GM23248 (cell line): Measurements from ENCODE around the gene PIR. TPM values are rescaled to one million over a fixed set of nuclear protein-coding genes. Genes with fewer than 3 reads are reported as not detected.

ENCODE experiments used
- DNase-seq: peaks from one replicate; pipeline ENCODE4 v3.0.0-alpha.2; 2015
- H2AFZ ChIP-seq: fragments of 200-600 bp; sonication (generic); 2 replicates; pipeline ENCODE4 v1.6.1; 2016; ENCODE audit warnings: antibody characterized with exemption
- H3F3A ChIP-seq: fragments of 200-600 bp; sonication (generic); 2 replicates; pipeline ENCODE4 v1.6.1; 2016; ENCODE audit warnings: mild to moderate bottlenecking, antibody characterized with exemption, mixed run types; ENCODE audit not compliant: insufficient read depth
- H3K27ac ChIP-seq: fragments of 200-600 bp; sonication (generic); 2 replicates; pipeline ENCODE4 v1.5.1; 2016; ENCODE audit warnings: mild to moderate bottlenecking
- H3K27me3 ChIP-seq: fragments of 200-600 bp; sonication (generic); replicated peaks from 2 replicates; pipeline ENCODE4 v1.6.1; 2016; ENCODE audit warnings: mild to moderate bottlenecking; ENCODE audit not compliant: insufficient read depth
- H3K36me3 ChIP-seq: fragments of 200-600 bp; sonication (generic); 2 replicates; pipeline ENCODE4 v1.6.1; 2016; ENCODE audit warnings: low read depth, mild to moderate bottlenecking
- H3K4me1 ChIP-seq: fragments of 200-600 bp; sonication (generic); 2 replicates; pipeline ENCODE4 v1.6.1; 2016; ENCODE audit warnings: mild to moderate bottlenecking; ENCODE audit not compliant: insufficient read depth
- H3K4me2 ChIP-seq: fragments of 200-600 bp; sonication (generic); one replicate; pipeline ENCODE4 v1.6.1; 2016; ENCODE audit warnings: mild to moderate bottlenecking; ENCODE audit not compliant: unreplicated experiment
- H3K4me3 ChIP-seq: fragments of 200-600 bp; sonication (generic); 2 replicates; pipeline ENCODE4 v1.5.1; 2016; ENCODE audit warnings: mild to moderate bottlenecking
- H3K79me2 ChIP-seq: fragments of 200-600 bp; sonication (generic); 2 replicates; pipeline ENCODE4 v1.6.1; 2016; ENCODE audit warnings: mild to moderate bottlenecking; ENCODE audit not compliant: insufficient read depth
- H3K9ac ChIP-seq: fragments of 200-600 bp; sonication (generic); 2 replicates; pipeline ENCODE4 v1.6.1; 2016; ENCODE audit warnings: mild to moderate bottlenecking
- H3K9me2 ChIP-seq: fragments of 200-600 bp; sonication (generic); 2 replicates; pipeline ENCODE4 v1.6.1; 2016; ENCODE audit warnings: mixed run types, mild to moderate bottlenecking, moderate library complexity; ENCODE audit not compliant: insufficient read depth
- H3K9me3 ChIP-seq: fragments of 200-600 bp; sonication (generic); one replicate; pipeline ENCODE4 v1.6.1; 2017; ENCODE audit warnings: low read depth
- H4K20me1 ChIP-seq: fragments of 200-600 bp; sonication (generic); 2 replicates; pipeline ENCODE4 v1.6.0; 2016; ENCODE audit not compliant: insufficient read depth
- EZH2 ChIP-seq: fragments of 200-600 bp; sonication (generic); IDR thresholded peaks from 2 replicates; pipeline ENCODE4 v1.6.1; 2018; ENCODE audit warnings: antibody characterized with exemption, mild to moderate bottlenecking; ENCODE audit not compliant: insufficient read depth, poor library complexity, severe bottlenecking
- EZH2phosphoT487 ChIP-seq: fragments of 200-600 bp; sonication (generic); IDR thresholded peaks from 2 replicates; pipeline ENCODE4 v1.6.1; 2018; ENCODE audit warnings: antibody characterized with exemption, moderate library complexity, mild to moderate bottlenecking, low read depth; ENCODE audit not compliant: insufficient read depth
- WGBS, 2 experiments: methylation state at CpG; one replicate each; pipeline ENCODE4 v1.1.6; 2015 to 2017; ENCODE audit warnings: low lambda C conversion rate in 2 of 2, low coverage in 1 of 2; ENCODE audit errors: missing lambda C conversion rate in 2 of 2; 5-methylcytosine and 5-hydroxymethylcytosine counted together
- in situ Hi-C: fragments of 300-500 bp; cut with MboI; formaldehyde crosslinking; loops from 2 replicates; pipeline ENCODE4 v1.15.0; 2020
- polyA plus RNA-seq: library from polyadenylated mRNA; unstranded; fragments of >200 nt; fragmentation: Nextera tagmentation; extraction: Ambion mirVana; gene quantifications from 2 replicates; pipeline ENCODE4 v1.2.1, GENCODE V29; 2016
- total RNA-seq: library from RNA; depleted of rRNA; stranded (reverse); fragments of >200 nt; shearing (Covaris generic); gene quantifications from 2 replicates; pipeline ENCODE4 v1.2.3, GENCODE V29; 2014

Gene PIR
- total and polyA plus RNA-seq, 2 experiments from 2014 or later = 1.7 to 5.9 TPM

GRCh38 chrX:15416133-15416993 is 76.8 kb downstream of the PIR start:
- Histone ChIP-seq H3K9me2 (no peaks in the 10 kb centered on the region), H3K27ac (no peak overlapping the region), H3K4me2 (no peak overlapping the region), H3K27me3 (no peaks in the 10 kb centered on the region), H3F3A (peaks cover 13% of the 10 kb centered on the region), H3K9me3 (no peaks in the 10 kb centered on the region), H3K4me1 (peaks cover 8% of the 10 kb centered on the region; the same call in 1 of the 2 replicates), H4K20me1 (no peaks in the 10 kb centered on the region), H3K36me3 (no peaks in the 10 kb centered on the region), H3K9ac (no peak overlapping the region), H2AFZ (no peak overlapping the region), H3K79me2 (no peaks in the 10 kb centered on the region), H3K4me3 (no peak overlapping the region)
- DNase-seq = peak; percentile 11
- WGBS, 2 experiments = 71 to 75% methylated on average over 10 of the region's 10 CpGs
- no peak for TF ChIP-seq EZH2
- TF ChIP-seq EZH2phosphoT487 = no peak
- in situ Hi-C loops = no loop called here

- WGBS, 2 experiments = 84 to 86% methylated on average over 6 of the region's 6 CpGs
- Histone ChIP-seq H3K9ac (no peak overlapping the region), H4K20me1 (no peaks in the 10 kb centered on the region), H3K27me3 (no peaks in the 10 kb centered on the region), H2AFZ (no peak overlapping the region), H3K9me2 (no peaks in the 10 kb centered on the region), H3K4me3 (no peak overlapping the region), H3K4me1 (0 out of 2 replicates have a peak, but pooled peaks cover 4% of the 10 kb centered on the region), H3K79me2 (no peaks in the 10 kb centered on the region), H3K27ac (no peak overlapping the region), H3K9me3 (no peaks in the 10 kb centered on the region), H3K36me3 (no peaks in the 10 kb centered on the region), H3F3A (peaks cover 7% of the 10 kb centered on the region), H3K4me2 (no peak overlapping the region)
- no peak for DNase-seq
- TF ChIP-seq EZH2 (no peak), EZH2phosphoT487 (no peak)
- in situ Hi-C loops = no loop called here
Observed at GRCh38 chrX:15413101-15413500, 80.0 kb downstream of the PIR start.

DNA sequence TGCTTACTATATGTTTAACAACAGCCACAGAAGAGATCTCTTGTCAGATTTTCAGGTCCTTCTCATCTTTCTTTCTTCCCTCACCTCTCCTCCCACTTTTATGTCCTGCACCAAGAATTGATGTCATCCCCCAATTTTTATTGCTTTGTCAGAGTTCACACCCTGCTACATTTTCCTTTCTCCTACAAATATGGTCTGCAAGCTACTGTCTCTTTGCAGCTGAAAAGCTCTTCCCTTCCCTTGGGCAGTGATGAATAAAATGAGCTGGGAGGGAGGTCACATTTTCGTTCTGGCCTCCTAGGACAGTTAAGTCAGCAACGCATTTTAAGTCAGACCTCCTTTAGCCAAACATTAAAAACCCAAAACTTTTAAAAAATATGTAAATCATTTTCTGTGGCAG is 82.2 kb downstream of the PIR start:
- no peak for DNase-seq
- 75 to 85% methylated on average over 2 of the region's 2 CpGs for WGBS, 2 experiments
- Histone ChIP-seq H3K79me2 (no peaks in the 10 kb centered on the region), H3K4me2 (no peak overlapping the region), H3F3A (no peaks in the 10 kb centered on the region), H3K9ac (no peak overlapping the region), H3K27me3 (no peaks in the 10 kb centered on the region), H3K9me2 (no peaks in the 10 kb centered on the region), H3K4me1 (no peaks in the 10 kb centered on the region), H4K20me1 (no peaks in the 10 kb centered on the region), H3K9me3 (no peaks in the 10 kb centered on the region), H3K27ac (no peak overlapping the region), H3K36me3 (no peaks in the 10 kb centered on the region), H2AFZ (no peak overlapping the region), H3K4me3 (no peak overlapping the region)
- in situ Hi-C loops = no loop called here
- TF ChIP-seq EZH2phosphoT487 (no peak), EZH2 (no peak)

DNA sequence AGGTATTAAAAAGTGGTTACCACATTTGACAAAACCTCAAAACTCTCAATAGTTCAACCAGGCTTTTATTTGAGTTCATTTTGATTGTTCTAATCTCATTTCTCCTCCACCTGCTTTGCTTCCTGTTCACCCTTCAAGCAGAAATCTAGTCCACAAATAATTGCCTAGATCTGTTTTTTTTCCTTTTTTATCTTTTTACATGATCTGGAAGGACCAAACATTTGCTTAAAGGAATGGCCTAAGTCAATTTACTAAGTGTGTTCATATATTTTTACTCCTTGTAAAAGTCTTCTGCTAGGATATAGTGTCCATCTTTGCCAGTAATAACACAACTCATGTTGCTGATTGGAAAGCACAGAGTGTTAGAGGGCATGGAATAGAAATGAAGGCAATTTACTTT is 82.7 kb downstream of the PIR start:
- no peaks in the 10 kb centered on the region for H3K9me3 ChIP-seq
- no peaks in the 10 kb centered on the region for H3K27me3 ChIP-seq
- no peak for DNase-seq
- no peak overlapping the region for H2AFZ ChIP-seq
- H3K79me2 ChIP-seq = no peaks in the 10 kb centered on the region
- TF ChIP-seq EZH2 (no peak), EZH2phosphoT487 (no peak)
- H3K9me2 ChIP-seq = no peaks in the 10 kb centered on the region
- in situ Hi-C loops = no loop called here
- no peak overlapping the region for H3K9ac ChIP-seq
- H3K4me2 ChIP-seq = no peak overlapping the region
- no peak overlapping the region for H3K27ac ChIP-seq
- H3K36me3 ChIP-seq = no peaks in the 10 kb centered on the region
- no peak overlapping the region for H3K4me3 ChIP-seq
- no peaks in the 10 kb centered on the region for H3F3A ChIP-seq
- H4K20me1 ChIP-seq = no peaks in the 10 kb centered on the region
- H3K4me1 ChIP-seq = no peaks in the 10 kb centered on the region
